CD14-positive monocyte (primary cell): ENCODE results near the gene AMOTL1. TPM values are rescaled to one million over a fixed set of nuclear protein-coding genes. Genes with fewer than 3 reads are reported as not detected.

Source experiments
- DNase-seq, 3 donors: peaks; one replicate each; pipeline ENCODE4 v3.0.0-alpha.2; 2011 to 2022
- H2AFZ ChIP-seq: 2 replicates; pipeline ENCODE4 v1.6.0; 2012; ENCODE audit warnings: mild to moderate bottlenecking, low read depth, low read length, inconsistent platforms; ENCODE audit not compliant: insufficient read depth, poor library complexity, severe bottlenecking
- H3K27ac ChIP-seq, 2 donors: 1 replicate in 1 of 2; 2 replicates in 1 of 2; pipeline ENCODE4 v1.5.1; 2012 to 2013; ENCODE audit warnings: low read length in 2 of 2, control low read depth in 1 of 2, inconsistent platforms in 1 of 2, low read depth in 1 of 2, mild to moderate bottlenecking in 1 of 2
- H3K27me3 ChIP-seq, 2 donors: one replicate each; pipeline versions ENCODE4 v1.6.0 to v1.6.1; 2011 to 2013; ENCODE audit warnings: low read length in 2 of 2; ENCODE audit not compliant: control insufficient read depth in 2 of 2, insufficient read depth in 2 of 2
- H3K36me3 ChIP-seq, 2 donors: replicated peaks in 1 of 2; 1 replicate in 1 of 2; 2 replicates in 1 of 2; pipeline versions ENCODE4 v1.5.1 to v1.6.1; 2012 to 2013; ENCODE audit warnings: low read length in 2 of 2, control low read depth in 1 of 2, inconsistent platforms in 1 of 2, mild to moderate bottlenecking in 1 of 2; ENCODE audit not compliant: insufficient read depth in 2 of 2, control insufficient read depth in 1 of 2
- H3K4me1 ChIP-seq, 2 donors: 1 replicate in 1 of 2; 2 replicates in 1 of 2; pipeline versions ENCODE4 v1.5.1 to v1.6.1; 2012 to 2013; ENCODE audit warnings: low read length in 2 of 2, control low read depth in 1 of 2, inconsistent platforms in 1 of 2, mild to moderate bottlenecking in 1 of 2, moderate library complexity in 1 of 2; ENCODE audit not compliant: insufficient read depth in 2 of 2, control insufficient read depth in 1 of 2
- H3K4me2 ChIP-seq: replicated peaks from 2 replicates; pipeline ENCODE3; 2012; ENCODE audit warnings: low read length, moderate library complexity, mild to moderate bottlenecking; ENCODE audit not compliant: poor library complexity, severe bottlenecking; ENCODE audit errors: extremely low read depth
- H3K4me3 ChIP-seq, 3 experiments: fragments of 200-600 bp in 1 of 3; sonication (generic) in 1 of 3; replicated peaks in 1 of 3; 1 replicate in 2 of 3; 2 replicates in 1 of 3; pipeline ENCODE4 v1.5.1; 2011 to 2013; ENCODE audit warnings: low read length in 3 of 3, mild to moderate bottlenecking in 3 of 3, control low read depth in 2 of 3, low read depth in 2 of 3, inconsistent platforms in 1 of 3, moderate library complexity in 1 of 3
- H3K79me2 ChIP-seq: 2 replicates; pipeline ENCODE4 v1.6.0; 2012; ENCODE audit warnings: mild to moderate bottlenecking, control low read depth, inconsistent platforms, low read length, moderate library complexity; ENCODE audit not compliant: insufficient read depth
- H3K9ac ChIP-seq: 2 replicates; pipeline ENCODE4 v1.6.0; 2017; ENCODE audit warnings: low read length, mild to moderate bottlenecking; ENCODE audit not compliant: insufficient read depth, poor library complexity, severe bottlenecking
- H3K9me3 ChIP-seq, 2 donors: replicated peaks in 1 of 2; 1 replicate in 1 of 2; 2 replicates in 1 of 2; pipeline versions ENCODE4 v1.5.1 to v1.6.1; 2012 to 2013; ENCODE audit warnings: low read length in 2 of 2, control low read depth in 1 of 2; ENCODE audit not compliant: control insufficient read depth in 1 of 2, insufficient read depth in 1 of 2
- H4K20me1 ChIP-seq: 2 replicates; pipeline ENCODE4 v1.6.0; 2012; ENCODE audit warnings: mild to moderate bottlenecking, low read length, control low read depth, moderate library complexity; ENCODE audit not compliant: insufficient read depth
- H3K27ac Mint-ChIP-seq, 7 donors: one replicate each; pipeline ENCODE4 v1.8.0; 2020; ENCODE audit warnings: mild to moderate bottlenecking in 7 of 7, mixed read lengths in 7 of 7, moderate library complexity in 6 of 7, inconsistent platforms in 2 of 7
- H3K27me3 Mint-ChIP-seq, 3 donors: one replicate each; pipeline ENCODE4 v1.8.0; 2021 to 2022; ENCODE audit warnings: low read depth in 3 of 3, mild to moderate bottlenecking in 3 of 3, mixed read lengths in 3 of 3, moderate library complexity in 3 of 3, inconsistent platforms in 1 of 3
- H3K36me3 Mint-ChIP-seq, 2 donors: one replicate each; pipeline ENCODE4 v1.8.0; 2020; ENCODE audit warnings: mixed read lengths in 2 of 2, inconsistent platforms in 1 of 2, mild to moderate bottlenecking in 1 of 2
- H3K4me1 Mint-ChIP-seq: one replicate; pipeline ENCODE4 v1.8.0; 2020; ENCODE audit warnings: mild to moderate bottlenecking, mixed read lengths
- H3K4me3 Mint-ChIP-seq, 2 donors: one replicate each; pipeline ENCODE4 v1.8.0; 2020; ENCODE audit warnings: mild to moderate bottlenecking in 2 of 2, mixed read lengths in 2 of 2, moderate library complexity in 1 of 2
- H3K9me3 Mint-ChIP-seq, 7 donors: one replicate each; pipeline ENCODE4 v1.8.0; 2020 to 2022; ENCODE audit warnings: mixed read lengths in 7 of 7, mild to moderate bottlenecking in 6 of 7, moderate library complexity in 6 of 7, inconsistent platforms in 2 of 7
- WGBS: methylation state at CpG from one replicate; pipeline ENCODE4 v1.1.5; 2013; ENCODE audit warnings: missing lambda C conversion rate; ENCODE audit not compliant: insufficient coverage; 5-methylcytosine and 5-hydroxymethylcytosine counted together
- intact Hi-C, 2 donors: fragments of 100-400 bp; cut with micrococcal nuclease; formaldehyde crosslinking; loops; one replicate each; pipeline versions ENCODE4 v1.15.0 to v1.15.1; 2023
- polyA plus RNA-seq, 3 donors: library from polyadenylated mRNA; depleted of rRNA in 1 of 3; unstranded in 2 of 3; stranded (reverse) in 1 of 3; fragments of 300-500 nt in 2 of 3; fragments of >200 nt in 1 of 3; fragmentation: Illumina TruSeq in 2 of 3; gene quantifications; 1 replicate in 2 of 3; 2 replicates in 1 of 3; pipeline ENCODE4 v1.2.3, GENCODE V29; 2012 to 2021
- TF ChIP-seq, protein P1 (sequence below): fragments of 200-600 bp; IDR thresholded peaks from one replicate; pipeline ENCODE4 v1.8.0; 2022; ENCODE audit warnings: antibody characterized with exemption, mild to moderate bottlenecking

AMOTL1 gene
- polyA plus RNA-seq, 3 donors: 0.41 to 0.66 (median 0.46) TPM

DNA sequence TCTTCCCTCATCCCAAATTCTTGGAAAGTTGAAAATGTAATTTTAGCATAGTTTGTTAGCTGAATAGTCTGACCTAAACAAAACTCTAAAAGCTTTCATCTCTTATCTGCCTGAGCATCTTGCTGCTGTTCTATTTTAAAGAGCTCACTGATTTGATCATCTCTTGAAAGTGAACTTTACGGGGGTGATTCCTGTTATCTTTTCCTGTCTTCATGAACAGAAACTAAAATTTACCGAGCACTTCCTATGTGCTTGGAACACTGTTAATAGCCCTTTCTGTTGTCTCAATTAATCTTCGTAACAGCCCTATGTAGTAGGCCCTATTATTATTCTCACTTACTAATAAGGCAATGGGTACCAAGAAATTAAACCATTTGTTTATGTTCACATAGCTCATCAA lies 12.3 kb downstream of the AMOTL1 start:
- peak overlapping the region in 1 of 7 donors; percentile 13 for H3K27ac Mint-ChIP-seq
- H3K4me3 ChIP-seq: peak overlapping the region in 2 of 3 experiments; percentile 48 to 56
- no CpG with 5 or more reads among the region's 3 CpGs for WGBS

DNA sequence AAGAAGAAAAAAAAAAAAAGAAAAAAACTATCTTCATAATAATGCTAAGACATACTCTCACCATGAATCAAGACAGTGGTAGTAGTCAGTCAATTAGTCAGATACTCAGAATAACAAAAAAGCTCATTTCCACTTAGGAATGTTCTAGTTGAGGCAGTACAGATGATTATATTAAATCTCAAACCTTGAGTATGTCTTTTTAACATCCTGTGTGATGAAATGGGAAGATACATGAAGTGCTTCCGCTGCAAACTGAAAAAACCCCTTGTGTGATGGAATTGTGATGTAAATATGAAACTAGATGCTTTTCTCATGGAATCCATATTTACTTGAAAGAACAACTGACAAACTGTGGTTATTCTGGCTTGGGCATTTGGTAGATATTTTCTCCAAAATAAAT lies 13.7 kb downstream of the AMOTL1 start:
- Mint-ChIP-seq H3K27ac (no peak overlapping the region), H3K27me3 (no peaks in the 10 kb centered on the region), H3K4me1 (peaks cover 13% of the 10 kb centered on the region), H3K9me3 (no peaks in the 10 kb centered on the region), H3K36me3 (no peaks in the 10 kb centered on the region), H3K4me3 (no peak overlapping the region)
- Histone ChIP-seq H3K4me2 (no peak overlapping the region), H3K36me3 (no peaks in the 10 kb centered on the region), H3K27ac (no peak overlapping the region), H3K4me3 (no peak overlapping the region), H3K79me2 (no peaks in the 10 kb centered on the region), H2AFZ (no peak overlapping the region), H3K27me3 (no peaks in the 10 kb centered on the region), H3K9ac (no peak overlapping the region), H4K20me1 (no peaks in the 10 kb centered on the region), H3K4me1 (peaks cover 5% of the 10 kb centered on the region in 2 donors), H3K9me3 (no peaks in the 10 kb centered on the region)
- TF ChIP-seq, protein P1, sequence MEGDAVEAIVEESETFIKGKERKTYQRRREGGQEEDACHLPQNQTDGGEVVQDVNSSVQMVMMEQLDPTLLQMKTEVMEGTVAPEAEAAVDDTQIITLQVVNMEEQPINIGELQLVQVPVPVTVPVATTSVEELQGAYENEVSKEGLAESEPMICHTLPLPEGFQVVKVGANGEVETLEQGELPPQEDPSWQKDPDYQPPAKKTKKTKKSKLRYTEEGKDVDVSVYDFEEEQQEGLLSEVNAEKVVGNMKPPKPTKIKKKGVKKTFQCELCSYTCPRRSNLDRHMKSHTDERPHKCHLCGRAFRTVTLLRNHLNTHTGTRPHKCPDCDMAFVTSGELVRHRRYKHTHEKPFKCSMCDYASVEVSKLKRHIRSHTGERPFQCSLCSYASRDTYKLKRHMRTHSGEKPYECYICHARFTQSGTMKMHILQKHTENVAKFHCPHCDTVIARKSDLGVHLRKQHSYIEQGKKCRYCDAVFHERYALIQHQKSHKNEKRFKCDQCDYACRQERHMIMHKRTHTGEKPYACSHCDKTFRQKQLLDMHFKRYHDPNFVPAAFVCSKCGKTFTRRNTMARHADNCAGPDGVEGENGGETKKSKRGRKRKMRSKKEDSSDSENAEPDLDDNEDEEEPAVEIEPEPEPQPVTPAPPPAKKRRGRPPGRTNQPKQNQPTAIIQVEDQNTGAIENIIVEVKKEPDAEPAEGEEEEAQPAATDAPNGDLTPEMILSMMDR: no peak
- intact Hi-C loops: no loop called here
- peak in 1 of 3 donors; percentile 23 for DNase-seq
- WGBS: no CpG with 5 or more reads among the region's 1 CpG

More for the DNA sequence above, 12.3 kb downstream of the AMOTL1 start:
- peak overlapping the region; percentile 66 for H3K4me2 ChIP-seq
- no peaks in the 10 kb centered on the region for H3K27me3 Mint-ChIP-seq
- peak overlapping the region; percentile 35 for H3K9ac ChIP-seq
- H3K4me1 ChIP-seq: peaks cover 5% of the 10 kb centered on the region in 2 donors
- H2AFZ ChIP-seq: peak overlapping the region; percentile 68
- H3K36me3 Mint-ChIP-seq: no peaks in the 10 kb centered on the region
- intact Hi-C loops: no loop called here
- H3K27ac ChIP-seq: peak overlapping the region in 1 of 2 donors; percentile 33
- H3K36me3 ChIP-seq: no peaks in the 10 kb centered on the region
- no peaks in the 10 kb centered on the region for H3K79me2 ChIP-seq
- H3K4me3 Mint-ChIP-seq: peak overlapping the region; percentile 56 to 76
- no peaks in the 10 kb centered on the region for H4K20me1 ChIP-seq
- TF ChIP-seq, protein P1: no peak
- H3K9me3 ChIP-seq: no peaks in the 10 kb centered on the region
- H3K4me1 Mint-ChIP-seq: peaks cover 18% of the 10 kb centered on the region
- no peaks in the 10 kb centered on the region for H3K27me3 ChIP-seq
- H3K9me3 Mint-ChIP-seq: no peaks in the 10 kb centered on the region
- no peak for DNase-seq
